Measurements from ENCODE around the gene TPRG1.

TPRG1 gene

DNA sequence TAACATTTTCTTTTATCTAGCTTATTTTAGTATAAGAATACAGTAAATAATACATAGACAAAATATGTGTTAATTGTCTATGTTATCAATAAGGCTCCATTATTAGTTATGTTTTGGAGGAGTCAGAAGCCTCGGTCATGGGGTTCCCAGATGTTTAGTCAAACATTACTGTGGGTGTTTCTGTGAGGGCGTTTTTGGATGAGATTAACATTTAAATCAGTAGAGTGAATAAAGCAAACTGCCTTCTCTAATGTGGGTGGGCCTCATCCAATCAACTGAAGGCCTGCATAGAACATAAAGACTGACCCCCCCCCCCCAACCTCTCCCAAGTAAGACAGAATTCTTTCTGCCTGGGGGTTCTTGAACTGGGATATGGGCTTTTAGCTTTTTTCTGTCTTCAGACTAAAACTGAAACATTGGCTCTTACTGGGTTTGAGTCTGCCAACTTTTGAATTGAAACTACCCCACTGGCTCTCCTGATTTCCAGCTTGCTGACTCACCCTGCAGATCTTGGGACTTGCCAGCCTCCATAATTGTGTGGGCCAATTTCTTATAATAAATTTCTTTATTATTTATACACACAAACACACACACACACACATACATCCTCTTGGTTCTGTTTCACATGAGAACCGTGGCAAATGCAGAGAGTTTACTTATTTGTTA, 192.0 kb downstream of the TPRG1 start:
- DNase-seq = no peak

DNA sequence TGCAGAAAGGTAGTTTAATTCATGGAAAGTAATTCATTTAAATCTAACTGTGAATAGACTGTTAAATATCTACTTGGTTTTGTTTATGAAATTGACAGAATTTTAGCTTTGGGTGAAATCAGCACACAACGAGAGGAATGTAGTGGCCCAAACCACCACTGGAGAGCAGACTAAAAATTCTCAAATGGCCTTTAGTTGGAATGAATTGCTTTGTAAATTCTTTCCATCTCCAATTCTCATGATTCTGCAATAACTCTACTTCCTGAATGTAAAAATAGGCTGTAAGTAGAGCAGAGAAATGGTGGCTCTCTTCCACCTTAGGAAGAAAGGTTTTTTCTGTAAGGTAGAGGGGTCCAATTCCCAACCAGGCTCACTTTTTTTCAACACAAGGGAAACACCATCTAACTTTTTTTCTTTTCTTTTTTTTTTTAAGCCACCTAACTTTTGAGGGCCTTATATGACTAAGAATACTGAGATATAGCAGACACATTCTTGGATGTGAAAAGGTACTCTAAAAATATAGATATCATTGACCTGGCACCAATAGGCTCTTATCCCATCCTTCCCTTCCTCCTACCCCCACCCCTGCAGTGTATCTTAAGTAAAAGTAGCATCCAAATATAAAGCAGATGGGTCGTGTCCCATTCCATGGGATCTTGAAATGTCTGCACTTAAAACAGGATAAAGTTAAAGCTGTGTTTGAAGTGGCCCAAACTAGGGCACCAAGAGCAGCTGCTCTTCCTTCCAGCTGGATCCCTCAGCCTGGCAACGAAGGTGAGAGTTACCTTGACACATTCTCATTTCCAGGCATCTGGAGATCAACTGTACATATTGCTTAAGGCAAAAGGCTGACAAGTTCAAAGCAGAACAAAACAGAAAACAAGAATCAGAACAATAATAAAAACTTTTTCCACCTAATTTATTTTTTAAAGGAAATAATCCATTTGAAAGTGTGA, 194.1 kb downstream of the TPRG1 start:
- no peak for DNase-seq

DNA sequence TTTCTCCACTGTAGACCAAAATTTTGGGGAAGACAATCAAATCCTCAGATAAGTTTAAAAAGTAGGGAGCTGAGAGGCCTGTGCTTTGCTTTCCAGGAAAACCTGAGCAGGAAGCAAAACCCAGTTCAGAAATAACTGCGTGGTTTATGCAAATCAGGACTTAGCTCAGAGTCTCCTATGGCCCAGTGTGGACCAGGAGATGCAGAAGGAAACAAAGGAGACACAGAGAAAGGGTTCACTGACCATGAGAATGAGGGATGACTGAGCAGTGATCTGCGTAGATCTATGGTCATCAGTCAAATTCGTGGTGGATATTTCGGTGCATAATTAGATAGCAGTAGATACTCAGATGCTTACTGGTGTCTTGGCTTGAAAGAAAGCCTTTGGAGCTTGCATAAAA, 196.6 kb downstream of the TPRG1 start:
- DNase-seq = no peak

DNA sequence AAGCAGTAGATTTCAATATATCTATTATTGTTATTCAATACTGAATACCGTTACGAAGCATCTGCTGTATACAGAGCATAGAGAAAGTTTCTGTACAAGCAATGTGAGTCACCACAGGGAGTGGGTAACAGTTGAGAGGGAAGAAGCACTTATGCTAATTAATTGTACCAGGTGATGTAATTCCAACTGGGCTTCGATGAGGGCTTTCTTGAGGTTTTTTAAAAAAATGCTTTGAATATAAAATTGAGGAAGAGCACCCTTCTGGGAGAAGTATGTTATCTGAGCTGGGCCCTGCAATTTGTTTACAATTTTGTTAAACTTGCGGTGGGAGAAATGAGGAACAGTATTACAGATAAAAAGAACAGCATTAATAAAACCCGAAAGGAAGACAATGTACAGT, 197.9 kb downstream of the TPRG1 start:
- DNase-seq = no peak

DNA sequence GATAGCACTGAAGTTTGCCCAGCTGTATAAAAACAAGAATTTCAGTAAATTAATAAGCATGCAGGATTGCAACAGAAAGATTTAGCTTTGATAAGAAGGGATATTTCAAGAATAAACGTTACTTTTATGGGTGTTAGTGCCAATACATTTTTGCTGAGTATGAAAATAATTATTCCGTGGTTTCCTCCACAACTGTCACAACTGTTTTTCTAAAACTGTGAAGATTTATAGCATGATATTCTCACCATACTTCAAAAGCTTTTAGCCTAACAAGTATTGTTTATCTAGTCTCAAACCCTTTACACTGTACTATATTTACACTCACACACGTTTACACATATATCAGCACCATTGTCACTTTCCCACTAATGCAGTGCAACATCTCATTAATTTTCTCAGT, 200.5 kb downstream of the TPRG1 start:
- DNase-seq = no peak

Measured in stimulated activated CD4-positive, alpha-beta T cell treated with anti-CD3 and anti-CD28 coated beads, Interleukin-4, amount 100 ng/mL, for 24 hours (primary cell).